ENCODE data around the gene MTHFD1L.
"Not testable (repeated sequence)": the region's sequence is repeated elsewhere in the genome, so short reads cannot be mapped to it uniquely, and the experiment has no call there.

Gene MTHFD1L

DNA sequence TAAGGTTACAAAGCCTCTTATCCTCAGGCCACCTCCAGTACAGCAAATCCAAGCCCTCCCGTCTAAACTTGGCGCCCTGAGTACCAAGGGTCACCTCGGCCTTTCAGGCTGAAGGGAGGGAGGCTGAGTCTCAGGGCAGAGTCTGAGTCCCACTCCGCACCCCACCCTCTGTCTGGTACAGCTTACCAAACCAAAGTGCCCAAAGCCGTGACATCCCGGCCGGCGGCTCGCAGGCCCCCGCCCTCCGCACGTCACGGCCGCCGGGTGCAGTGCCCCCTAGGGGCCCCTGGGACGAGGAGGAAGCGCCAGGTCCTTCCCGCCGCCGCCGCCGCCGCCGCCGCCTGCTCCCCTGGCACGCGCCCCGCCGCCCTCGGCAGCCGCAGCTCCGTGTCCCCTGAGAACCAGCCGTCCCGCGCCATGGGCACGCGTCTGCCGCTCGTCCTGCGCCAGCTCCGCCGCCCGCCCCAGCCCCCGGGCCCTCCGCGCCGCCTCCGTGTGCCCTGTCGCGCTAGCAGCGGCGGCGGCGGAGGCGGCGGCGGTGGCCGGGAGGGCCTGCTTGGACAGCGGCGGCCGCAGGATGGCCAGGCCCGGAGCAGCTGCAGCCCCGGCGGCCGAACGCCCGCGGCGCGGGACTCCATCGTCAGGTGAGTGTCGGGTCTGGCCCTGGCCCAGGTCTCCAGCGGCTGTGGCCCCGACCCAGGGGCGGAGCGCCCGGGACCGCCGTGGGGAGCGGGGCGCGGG lies at the start of gene MTHFD1L:
TSS of gene MTHFD1L (plus strand) at position 297 of the 741 bp plus-strand sequence. CDS start at position 418, 121 bp downstream.
- ATAC-seq (peak; percentile 80), DNase-seq (peak; percentile 87)

DNA sequence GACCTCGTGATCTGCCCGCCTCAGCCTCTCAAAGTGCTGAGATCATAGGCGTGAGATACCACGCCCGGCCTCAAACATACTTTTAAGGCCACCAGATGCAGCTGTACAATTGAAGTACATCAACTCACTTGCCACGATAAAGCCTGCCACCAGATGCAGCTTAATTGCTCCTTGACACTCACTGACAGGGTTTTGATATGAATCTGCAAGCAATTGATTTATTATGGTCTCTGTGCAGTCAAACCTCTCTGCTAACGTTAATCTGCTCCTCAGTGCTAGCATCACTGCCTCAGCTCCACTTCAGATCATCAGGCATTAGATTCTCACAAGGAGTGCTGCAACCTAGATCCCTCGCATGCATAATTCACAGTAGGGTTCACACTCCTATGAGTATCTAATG lies 48.9 kb upstream of the MTHFD1L start:
- DNase-seq, ATAC-seq: not testable (repeated sequence)

DNA sequence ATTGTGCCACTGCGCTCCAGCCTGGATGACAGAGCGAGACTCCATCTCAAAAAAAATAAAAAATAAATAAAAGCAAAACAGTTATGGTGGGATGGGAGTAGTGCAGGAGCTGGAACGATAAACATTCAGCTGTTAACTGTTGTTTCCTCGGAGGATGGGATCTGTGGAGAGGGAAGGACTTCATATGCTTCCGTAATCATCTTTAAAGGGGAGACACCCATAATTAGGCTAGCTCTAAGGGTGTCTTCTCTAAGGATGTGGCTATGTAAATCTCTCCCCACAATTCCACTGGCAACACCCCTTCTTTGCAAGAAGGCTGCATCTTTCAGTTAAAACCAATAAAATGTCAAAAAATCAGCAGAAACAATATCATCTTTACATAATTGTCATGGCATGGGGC lies 42.6 kb upstream of the MTHFD1L start:
- DNase-seq = no peak
- ATAC-seq = no peak

DNA sequence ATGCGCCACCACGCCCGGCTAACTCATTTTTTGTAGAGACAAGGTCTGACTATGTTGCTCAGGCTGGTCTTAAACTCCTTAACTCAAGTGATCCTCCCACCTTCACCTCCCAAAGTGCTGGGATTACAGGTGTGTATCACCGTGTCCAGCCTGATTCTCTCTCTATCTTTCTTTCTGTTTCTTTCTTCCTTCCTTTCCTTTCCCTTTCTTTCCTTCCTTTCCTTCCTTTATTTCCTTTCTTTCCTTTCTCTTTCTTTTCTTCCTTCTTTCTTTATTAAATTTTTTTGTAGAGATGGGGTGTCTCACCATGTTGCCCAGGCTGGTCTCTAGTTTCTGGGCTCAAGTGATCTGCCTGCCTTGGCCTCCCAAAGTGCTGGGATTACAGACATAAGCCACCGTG lies 38.7 kb upstream of the MTHFD1L start:
- ATAC-seq = no peak
- no peak for DNase-seq

DNA sequence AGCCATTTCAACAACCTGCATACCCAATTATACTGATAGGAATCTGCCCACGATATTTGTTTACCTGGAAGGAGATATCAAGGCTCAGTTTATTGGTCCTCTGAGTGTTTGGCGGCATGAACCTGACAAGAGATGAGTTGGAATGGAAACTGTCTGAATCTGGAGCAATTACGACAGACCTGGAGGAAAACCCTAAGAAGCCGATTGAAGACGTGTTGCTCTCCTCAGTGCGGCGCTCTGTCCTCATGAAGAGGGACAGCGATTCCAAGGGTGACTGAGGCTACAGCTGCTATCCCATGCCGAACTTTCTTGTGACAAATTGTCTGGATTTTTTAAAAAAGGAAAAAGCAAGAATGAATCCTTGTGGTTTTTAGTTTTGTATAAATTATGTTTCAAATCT lies 37.4 kb upstream of the MTHFD1L start:
- not testable (repeated sequence) for DNase-seq, ATAC-seq

DNA sequence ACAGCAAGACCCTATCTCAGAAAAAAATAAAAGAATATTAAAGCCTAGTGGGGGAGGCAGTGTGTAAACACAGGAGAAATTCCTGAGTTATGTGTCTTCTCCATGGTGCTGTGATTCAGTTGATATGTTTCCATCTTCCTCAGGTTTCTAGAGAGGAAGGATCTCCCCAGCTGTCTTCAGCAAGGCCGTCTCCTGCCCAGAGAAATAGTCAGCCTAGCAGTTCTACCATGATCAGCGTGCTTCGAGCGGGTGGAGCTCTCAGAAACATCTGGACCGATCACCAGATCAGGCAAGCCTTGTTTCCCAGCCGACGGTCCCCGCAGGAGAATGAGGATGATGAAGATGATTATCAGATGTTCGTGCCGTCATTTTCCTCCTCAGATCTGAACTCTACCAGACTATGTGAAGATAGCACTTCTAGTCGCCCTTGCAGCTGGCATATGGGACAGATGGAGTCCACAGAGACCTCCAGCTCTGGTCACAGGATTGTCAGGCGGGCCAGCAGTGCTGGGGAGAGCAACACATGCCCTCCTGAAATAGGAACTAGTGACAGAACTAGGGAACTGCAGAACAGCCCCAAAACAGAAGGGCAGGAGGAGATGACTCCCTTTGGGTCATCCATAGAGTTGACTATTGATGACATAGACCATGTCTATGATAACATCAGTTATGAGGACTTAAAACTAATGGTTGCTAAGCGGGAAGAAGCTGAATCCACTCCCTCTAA lies 34.9 kb upstream of the MTHFD1L start:
- DNase-seq (no peak), ATAC-seq (no peak)

DNA sequence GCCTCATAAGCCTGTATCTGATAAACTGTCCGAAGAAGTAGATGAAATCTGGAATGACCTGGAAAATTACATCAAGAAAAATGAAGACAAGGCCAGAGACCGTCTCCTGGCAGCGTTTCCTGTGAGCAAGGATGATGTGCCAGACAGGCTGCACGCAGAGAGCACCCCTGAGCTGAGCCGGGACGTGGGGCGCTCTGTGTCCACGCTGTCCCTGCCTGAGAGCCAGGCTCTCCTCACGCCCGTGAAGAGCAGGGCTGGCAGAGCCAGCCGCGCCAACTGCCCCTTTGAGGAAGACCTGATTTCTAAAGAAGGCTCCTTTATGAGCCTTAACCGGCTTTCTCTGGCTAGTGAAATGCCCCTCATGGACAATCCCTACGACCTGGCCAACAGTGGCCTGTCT lies 33.9 kb upstream of the MTHFD1L start:
- no peak for DNase-seq
- ATAC-seq = no peak

DNA sequence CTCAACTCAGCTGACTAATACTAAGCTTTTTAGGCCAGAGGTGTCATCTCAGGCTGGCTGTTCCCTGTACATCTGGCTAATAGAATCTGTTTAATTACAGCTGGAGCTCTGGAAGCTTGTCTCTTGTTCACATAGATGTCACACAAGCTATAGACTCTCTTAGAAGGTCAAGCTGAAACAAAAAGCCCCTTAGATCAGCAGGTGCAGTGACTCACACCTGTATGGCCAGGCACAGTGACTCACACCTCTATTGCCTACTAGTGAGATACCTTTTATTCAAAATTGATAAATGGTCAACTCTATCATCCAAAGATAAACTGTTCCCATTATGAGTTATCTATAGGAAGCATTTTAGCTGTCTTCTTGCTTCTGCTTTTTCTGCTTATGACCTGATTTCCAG lies 29.9 kb upstream of the MTHFD1L start:
- DNase-seq = no peak
- peak; percentile 66 for ATAC-seq

DNA sequence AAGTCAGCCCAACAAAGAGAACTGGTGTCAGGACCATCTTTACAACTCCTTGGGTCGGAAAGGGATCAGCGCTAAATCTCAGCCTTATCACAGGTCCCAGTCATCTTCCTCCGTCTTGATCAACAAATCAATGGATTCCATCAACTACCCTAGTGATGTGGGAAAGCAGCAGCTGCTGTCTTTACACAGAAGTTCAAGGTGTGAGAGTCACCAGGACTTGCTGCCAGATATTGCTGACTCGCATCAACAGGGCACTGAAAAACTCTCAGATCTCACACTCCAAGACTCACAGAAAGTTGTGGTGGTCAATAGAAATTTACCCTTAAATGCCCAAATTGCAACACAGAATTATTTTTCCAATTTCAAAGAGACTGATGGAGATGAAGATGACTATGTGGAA lies 25.3 kb upstream of the MTHFD1L start:
- no peak for ATAC-seq
- DNase-seq = no peak

DNA sequence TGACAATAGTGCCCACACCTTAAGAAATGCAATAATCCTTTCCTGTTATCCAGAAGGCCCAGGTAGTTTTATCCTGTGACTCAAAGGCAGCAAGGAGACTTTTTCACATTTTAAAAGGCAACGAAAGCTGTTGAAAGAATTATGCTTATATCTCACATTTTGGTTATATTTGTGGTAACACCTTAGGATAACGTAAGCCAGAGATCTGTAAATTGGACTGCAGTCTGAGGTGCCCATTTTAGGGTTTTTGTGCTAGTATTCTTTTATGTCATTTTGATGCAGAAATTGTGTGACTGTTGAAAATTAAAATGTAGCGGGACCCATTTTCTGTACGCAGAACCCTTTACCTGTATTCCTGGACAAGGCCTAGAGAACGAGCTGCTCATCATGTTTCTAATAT lies 24.3 kb upstream of the MTHFD1L start:
- ATAC-seq = no peak
- DNase-seq = no peak

DNA sequence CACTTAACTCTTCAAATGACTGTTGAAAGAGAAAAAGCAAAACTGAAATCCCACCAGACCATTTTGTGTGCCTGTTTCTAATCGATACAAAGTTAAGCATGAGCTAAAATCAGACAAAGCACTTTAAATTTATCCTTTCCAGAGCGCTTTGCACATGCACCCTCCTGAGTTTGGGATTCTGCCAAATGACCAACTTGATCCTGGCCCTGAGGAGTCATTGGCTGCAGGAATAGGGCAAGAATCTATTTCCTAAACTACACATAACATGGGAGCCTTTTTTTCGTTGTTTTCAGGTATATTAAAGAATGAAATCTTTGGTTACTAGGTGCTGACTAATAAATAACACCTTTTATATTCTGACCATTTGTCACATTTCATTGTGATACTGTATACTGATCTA lies 23.8 kb upstream of the MTHFD1L start:
- DNase-seq = no peak
- no peak for ATAC-seq

DNA sequence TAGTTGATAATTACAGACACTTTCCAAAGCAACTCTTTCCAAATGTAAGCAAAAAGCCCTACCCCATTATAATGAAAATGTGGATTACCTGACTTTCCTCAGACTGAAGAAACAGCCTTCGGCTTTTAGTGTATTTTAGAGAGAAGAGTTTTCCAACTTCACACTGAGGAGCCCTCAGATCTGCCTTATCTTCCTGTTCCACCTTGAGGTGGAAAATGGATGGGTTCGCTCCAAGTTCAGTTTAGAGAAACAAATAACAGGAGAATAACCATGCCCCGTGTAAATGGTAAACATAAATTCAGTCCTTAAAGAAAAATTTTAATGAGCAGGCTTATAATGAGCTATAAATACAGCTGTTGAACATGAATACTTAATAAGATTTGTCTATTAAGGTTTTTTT lies 21.1 kb upstream of the MTHFD1L start:
- DNase-seq = no peak
- no peak for ATAC-seq

DNA sequence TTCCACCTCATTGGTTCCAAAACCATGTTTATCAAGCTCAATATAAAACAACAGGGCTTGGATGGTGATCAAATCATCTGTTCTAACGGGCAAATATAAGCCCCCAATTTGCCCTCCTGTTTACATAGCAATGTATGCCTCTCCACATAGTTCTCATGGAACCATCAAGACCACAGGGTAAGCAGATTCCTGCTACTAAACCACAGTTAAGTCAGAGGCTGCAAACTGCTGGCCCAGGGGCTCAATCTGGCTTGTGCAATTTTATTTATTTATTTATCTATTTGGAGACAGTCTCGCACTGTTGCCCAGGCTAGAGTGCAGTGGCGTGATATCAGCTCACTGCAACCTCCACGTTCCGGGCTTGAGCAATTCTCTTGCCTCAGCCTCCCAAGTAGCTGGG lies 18.9 kb upstream of the MTHFD1L start:
- ATAC-seq (no peak), DNase-seq (no peak)

DNA sequence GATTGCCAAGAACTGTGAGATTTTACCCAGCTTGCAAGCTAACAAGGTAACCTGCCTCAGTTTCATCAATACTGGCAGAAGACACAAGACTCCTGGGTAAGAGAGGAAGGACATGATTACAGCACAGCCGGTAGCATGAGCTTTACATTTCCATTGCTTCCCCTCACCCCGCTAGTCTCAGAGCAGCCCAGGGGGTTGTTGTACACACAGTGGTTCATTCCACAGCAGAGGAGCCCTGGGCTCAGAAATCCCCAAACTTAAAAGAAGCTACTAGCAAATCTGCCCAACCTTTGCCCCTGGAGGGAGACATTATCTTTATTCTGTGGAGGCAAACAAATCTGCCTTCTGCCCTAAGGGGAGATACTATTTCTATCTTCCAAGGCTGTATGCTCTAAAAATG lies 17.1 kb upstream of the MTHFD1L start:
- ATAC-seq = no peak
- no peak for DNase-seq

DNA sequence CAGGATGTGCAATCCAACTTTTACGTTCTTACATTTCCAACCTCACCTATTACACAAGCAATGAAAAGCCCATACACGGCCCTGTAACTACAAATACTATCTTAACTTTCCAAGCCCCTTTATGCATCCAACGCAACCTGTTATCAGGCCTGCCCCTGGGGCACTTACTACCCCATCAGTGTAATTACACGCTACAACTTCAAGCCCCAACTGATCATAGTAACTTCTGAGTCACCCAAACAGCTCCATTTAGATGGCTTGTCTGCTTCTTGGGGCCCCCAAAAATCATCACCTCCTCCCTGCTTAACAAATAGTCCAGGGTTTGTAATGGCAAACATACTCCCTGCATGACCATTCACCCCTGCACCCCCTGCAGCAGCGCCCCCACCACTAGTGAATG lies 11.1 kb upstream of the MTHFD1L start:
- ATAC-seq, DNase-seq: not testable (repeated sequence)

DNA sequence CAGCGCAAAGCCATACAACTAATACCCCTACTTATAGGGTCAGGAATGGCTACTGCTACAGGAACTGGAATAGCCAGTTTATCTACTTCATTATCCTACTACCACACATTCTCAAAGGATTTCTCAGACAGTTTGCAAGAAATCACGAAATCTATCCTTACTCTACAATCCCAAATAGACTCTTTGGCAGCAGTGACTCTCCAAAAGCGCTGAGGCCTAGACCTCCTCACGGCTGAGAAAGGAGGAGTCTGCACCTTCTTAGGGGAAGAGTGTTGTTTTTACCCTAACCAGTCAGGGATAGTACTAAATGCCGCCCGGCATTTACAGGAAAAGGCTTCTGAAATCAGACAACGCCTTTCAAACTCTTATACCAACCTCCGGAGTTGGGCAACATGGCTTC lies 10.3 kb upstream of the MTHFD1L start:
- DNase-seq, ATAC-seq: not testable (repeated sequence)

DNA sequence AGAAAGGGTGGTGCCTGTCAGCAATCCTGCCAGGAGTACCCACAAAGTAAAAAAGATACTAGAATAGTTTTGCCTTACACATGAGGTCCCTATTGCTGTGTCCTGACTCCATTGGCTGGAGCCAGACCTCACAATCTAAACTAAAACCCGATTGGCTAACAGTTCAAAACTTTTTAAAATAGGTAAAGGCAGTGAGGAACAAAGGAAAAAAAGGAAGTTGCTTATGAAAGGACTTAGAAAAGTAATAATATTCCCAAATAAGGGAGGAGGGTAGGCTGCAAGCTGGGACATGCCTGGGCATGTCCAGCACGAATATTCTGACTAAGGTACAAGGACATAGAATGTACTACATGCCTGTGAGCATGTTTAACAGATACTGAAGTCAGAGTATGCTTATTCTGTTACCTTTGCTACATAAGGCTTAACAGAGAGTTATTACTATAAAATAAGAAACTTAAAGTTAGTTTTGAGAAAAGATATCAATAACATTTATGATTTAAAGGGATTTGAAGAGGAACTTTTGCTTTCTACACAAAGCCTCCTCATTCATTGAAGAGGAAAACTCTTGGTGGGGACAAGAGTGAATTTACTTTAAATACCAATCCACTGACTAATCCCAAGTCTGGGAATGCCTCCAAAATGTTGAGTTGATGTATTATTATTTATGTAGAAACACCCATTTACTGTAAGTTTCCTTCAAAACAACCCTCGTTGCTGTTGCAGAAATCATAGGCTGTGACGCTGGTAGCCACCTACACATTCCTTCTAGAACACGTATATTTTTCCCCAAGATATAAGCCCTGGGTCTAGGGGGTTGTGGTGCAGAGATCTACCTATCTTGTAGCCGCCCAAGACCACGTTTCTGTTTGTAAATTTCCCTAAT lies 8.2 kb upstream of the MTHFD1L start:
- ATAC-seq (no peak), DNase-seq (no peak)

DNA sequence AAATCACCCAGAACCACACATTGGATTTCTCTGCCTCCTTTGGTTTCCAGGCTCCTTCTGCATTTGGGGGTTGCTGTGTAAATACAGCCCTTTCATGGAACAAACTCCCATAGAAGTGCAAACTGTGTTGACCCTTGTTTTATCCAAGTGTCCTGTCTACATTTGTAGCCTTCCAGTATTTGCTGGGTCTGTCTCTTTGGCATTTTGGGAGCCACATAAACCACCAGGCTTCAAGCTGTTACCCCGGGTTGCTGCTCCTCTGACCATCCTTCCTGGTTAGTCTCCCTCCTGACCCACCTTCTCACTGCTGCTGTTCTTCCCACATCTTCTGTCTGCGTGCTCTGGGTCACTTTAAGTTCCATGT lies 7.6 kb upstream of the MTHFD1L start:
- no peak for ATAC-seq
- DNase-seq = no peak

DNA sequence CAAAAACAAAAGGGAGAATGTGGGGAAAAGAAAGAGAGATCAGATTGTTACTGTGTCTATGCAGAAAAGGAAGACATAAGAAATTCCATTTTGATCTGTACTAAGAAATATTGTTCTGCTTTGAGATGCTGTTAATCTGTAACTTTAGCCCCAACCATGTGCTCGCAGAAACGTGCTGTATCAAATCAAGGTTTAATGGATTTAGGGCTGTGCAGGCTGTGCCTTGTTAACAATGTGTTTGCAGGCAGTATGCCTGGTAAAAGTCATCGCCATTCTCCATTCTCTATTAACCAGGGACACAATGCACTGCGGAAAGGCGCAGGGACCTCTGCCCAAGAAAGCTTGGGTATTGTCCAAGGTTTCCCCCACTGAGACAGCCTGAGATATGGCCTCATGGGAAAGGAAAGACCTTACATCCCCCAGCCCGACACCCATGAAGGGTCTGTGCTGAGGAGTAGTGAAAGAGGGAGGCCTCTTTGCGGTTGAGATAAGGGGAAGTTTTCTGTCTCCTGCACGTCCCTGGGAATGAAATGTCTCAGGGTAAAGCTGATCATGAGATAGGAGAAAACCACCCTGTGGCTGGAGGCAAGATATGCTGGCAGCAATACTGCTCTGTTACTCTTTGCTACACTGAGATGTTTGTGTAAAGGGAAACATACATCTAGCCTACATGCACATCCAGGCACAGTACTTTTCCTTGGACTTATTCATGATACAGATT lies 3.9 kb upstream of the MTHFD1L start:
- DNase-seq, ATAC-seq: not testable (repeated sequence)

DNA sequence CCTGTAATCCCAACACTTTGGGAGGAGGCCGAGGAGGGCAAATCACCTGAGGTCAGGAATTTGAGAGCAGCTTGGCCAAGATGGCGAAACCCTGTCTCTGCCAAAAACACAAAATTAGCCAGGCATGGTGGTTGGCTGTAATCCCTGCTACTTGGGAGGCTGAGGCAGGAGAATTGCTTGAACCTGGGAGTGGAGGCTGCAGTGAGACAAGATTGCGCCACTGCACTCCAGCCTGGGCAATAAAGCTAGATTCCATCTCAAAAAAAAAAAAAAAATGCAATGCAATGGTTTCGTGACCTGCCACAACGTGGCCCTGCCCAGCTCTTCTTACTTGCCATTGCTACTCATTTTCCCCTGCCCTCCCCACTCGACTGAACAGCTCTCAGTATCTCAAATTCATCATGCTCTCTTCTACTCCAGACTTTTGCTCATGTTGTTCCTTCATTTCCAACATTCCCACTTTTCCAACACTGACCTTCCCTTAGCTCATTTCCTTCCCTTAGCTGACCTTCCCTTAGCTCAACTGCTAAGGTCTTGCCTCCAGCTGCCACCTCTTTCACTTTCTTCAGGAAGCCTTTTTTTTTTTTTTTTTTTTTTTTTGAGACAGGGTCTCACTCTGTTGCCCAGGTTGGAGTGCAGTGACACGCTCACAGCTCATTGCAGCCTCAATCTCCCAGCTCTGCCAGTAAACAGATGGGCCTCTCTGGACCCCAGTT lies 2.1 kb upstream of the MTHFD1L start:
- DNase-seq (no peak), ATAC-seq (no peak)

DNA sequence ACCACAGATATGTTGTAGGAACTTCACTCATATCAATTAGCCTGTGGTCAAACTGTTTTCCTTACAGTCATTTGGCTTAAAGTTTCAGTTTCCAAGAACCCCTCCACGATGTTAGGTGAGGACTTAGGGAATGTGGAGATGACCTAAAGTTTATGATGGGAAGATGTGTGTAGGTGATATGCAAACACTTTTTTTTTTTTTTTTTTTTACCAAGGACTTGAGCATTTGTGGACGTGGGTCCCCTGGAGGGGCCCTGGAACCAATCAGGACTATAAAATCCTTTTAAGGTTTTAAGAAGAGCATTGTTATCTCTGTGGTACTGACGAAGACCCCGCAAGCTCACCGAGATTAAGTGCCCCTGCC lies 478 bp upstream of the MTHFD1L start:
- DNase-seq = no peak
- ATAC-seq = no peak
